ENCODE data around the gene CARMIL1. TPM values are rescaled to one million over a fixed set of nuclear protein-coding genes. Genes with fewer than 3 reads are reported as not detected.

Gene CARMIL1
- total and polyA plus RNA-seq, 4 donors, result 22.3 to 33.9 (median 31.6) TPM

- Histone ChIP-seq H3K4me1 (ENCODE audit: control insufficient read depth in 1 of 2, insufficient read depth in 2 of 2, low read length in 2 of 2) (peaks cover 8 to 17% of the 10 kb centered on the region in 2 donors), H3K27ac (ENCODE audit: low read depth in 1 of 2, low read length in 2 of 2) (peak overlapping the region in 1 of 2 donors; percentile 23), H3K36me3 (ENCODE audit: control insufficient read depth in 1 of 2, insufficient read depth in 2 of 2, low read length in 1 of 2) (no peaks in the 10 kb centered on the region), H3K4me3 (ENCODE audit: low read length in 2 of 2) (no peak overlapping the region), H3K27me3 (ENCODE audit: control insufficient read depth in 1 of 2, insufficient read depth in 2 of 2, low read length in 1 of 2) (no peaks in the 10 kb centered on the region), H3K9me3 (ENCODE audit: control insufficient read depth, low read length) (no peaks in the 10 kb centered on the region)
- intact Hi-C loops (cut with DNase I), result no loop called here
- DNase-seq, result no peak
- no peak for ATAC-seq (ENCODE audit: low FRiP score)
Measured at GRCh38 chr6:25350573-25350972, 71.4 kb downstream of the CARMIL1 start.

- intact Hi-C loops (cut with DNase I), result no loop called here
- no peak for ATAC-seq (ENCODE audit: low FRiP score)
- 86 to 89% methylated on average over 6 of the region's 6 CpGs for WGBS, 2 donors
Measured at GRCh38 chr6:25351485-25351884, 72.3 kb downstream of the CARMIL1 start.

GRCh38 chr6:25352285-25352684, 73.1 kb downstream of the CARMIL1 start:
- intact Hi-C loops (cut with DNase I), result no loop called here
- ATAC-seq (ENCODE audit: low FRiP score) (no peak), DNase-seq (no peak)
- Histone ChIP-seq H3K36me3 (ENCODE audit: control insufficient read depth in 1 of 2, insufficient read depth in 2 of 2, low read length in 1 of 2) (peaks cover 0 to 2% of the 10 kb centered on the region in 2 donors), H3K9me3 (ENCODE audit: control insufficient read depth, low read length) (no peaks in the 10 kb centered on the region), H3K4me3 (ENCODE audit: low read length in 2 of 2) (no peak overlapping the region), H3K27ac (ENCODE audit: low read depth in 1 of 2, low read length in 2 of 2) (no peak overlapping the region), H3K27me3 (ENCODE audit: control insufficient read depth in 1 of 2, insufficient read depth in 2 of 2, low read length in 1 of 2) (no peaks in the 10 kb centered on the region), H3K4me1 (ENCODE audit: control insufficient read depth in 1 of 2, insufficient read depth in 2 of 2, low read length in 2 of 2) (peaks cover 12 to 14% of the 10 kb centered on the region in 2 donors)
- 55 to 59% methylated on average over 2 of the region's 2 CpGs for WGBS, 2 donors

More at GRCh38 chr6:25351485-25351884, 72.3 kb downstream of the CARMIL1 start:
- no peak overlapping the region for H3K4me3 ChIP-seq (ENCODE audit: low read length in 2 of 2)
- no peaks in the 10 kb centered on the region for H3K9me3 ChIP-seq (ENCODE audit: control insufficient read depth, low read length)
- no peaks in the 10 kb centered on the region for H3K36me3 ChIP-seq (ENCODE audit: control insufficient read depth in 1 of 2, insufficient read depth in 2 of 2, low read length in 1 of 2)
- H3K27me3 ChIP-seq (ENCODE audit: control insufficient read depth in 1 of 2, insufficient read depth in 2 of 2, low read length in 1 of 2), result no peaks in the 10 kb centered on the region
- H3K4me1 ChIP-seq (ENCODE audit: control insufficient read depth in 1 of 2, insufficient read depth in 2 of 2, low read length in 2 of 2), result peaks cover 9 to 14% of the 10 kb centered on the region in 2 donors
- DNase-seq, result no peak
- H3K27ac ChIP-seq (ENCODE audit: low read depth in 1 of 2, low read length in 2 of 2), result no peak overlapping the region

- WGBS, 2 donors, result 34 to 40% methylated on average over 5 of the region's 5 CpGs
- Histone ChIP-seq H3K27ac (ENCODE audit: low read depth in 1 of 2, low read length in 2 of 2) (peak overlapping the region; percentile 43 to 76), H3K4me3 (ENCODE audit: low read length in 2 of 2) (no peak overlapping the region), H3K27me3 (ENCODE audit: control insufficient read depth in 1 of 2, insufficient read depth in 2 of 2, low read length in 1 of 2) (no peaks in the 10 kb centered on the region), H3K4me1 (ENCODE audit: control insufficient read depth in 1 of 2, insufficient read depth in 2 of 2, low read length in 2 of 2) (peaks cover 12 to 14% of the 10 kb centered on the region in 2 donors), H3K9me3 (ENCODE audit: control insufficient read depth, low read length) (no peaks in the 10 kb centered on the region), H3K36me3 (ENCODE audit: control insufficient read depth in 1 of 2, insufficient read depth in 2 of 2, low read length in 1 of 2) (peaks cover 0 to 2% of the 10 kb centered on the region in 2 donors)
- intact Hi-C loops (cut with DNase I), result no loop called here
- DNase-seq (no peak), ATAC-seq (ENCODE audit: low FRiP score) (peak; percentile 58)
Measured at GRCh38 chr6:25354078-25354932, 75.1 kb downstream of the CARMIL1 start.

- Histone ChIP-seq H3K27me3 (ENCODE audit: control insufficient read depth in 1 of 2, insufficient read depth in 2 of 2, low read length in 1 of 2) (no peaks in the 10 kb centered on the region), H3K9me3 (ENCODE audit: control insufficient read depth, low read length) (no peaks in the 10 kb centered on the region), H3K4me3 (ENCODE audit: low read length in 2 of 2) (no peak overlapping the region), H3K36me3 (ENCODE audit: control insufficient read depth in 1 of 2, insufficient read depth in 2 of 2, low read length in 1 of 2) (peaks cover 0 to 2% of the 10 kb centered on the region in 2 donors), H3K4me1 (ENCODE audit: control insufficient read depth in 1 of 2, insufficient read depth in 2 of 2, low read length in 2 of 2) (peaks cover 3 to 15% of the 10 kb centered on the region in 2 donors), H3K27ac (ENCODE audit: low read depth in 1 of 2, low read length in 2 of 2) (peak overlapping the region; percentile 78 to 93)
- intact Hi-C loops (cut with DNase I), result loop anchor here (5.0 kb wide), 2 partner anchors 47 to 62 kb away; no protein-coding TSS in a partner anchor
- 8 to 11% methylated on average over 6 of the region's 6 CpGs for WGBS, 2 donors
- ATAC-seq (ENCODE audit: low FRiP score) (peak; percentile 78), DNase-seq (peak; percentile 63 to 79)
Measured at GRCh38 chr6:25359191-25359861, 80.2 kb downstream of the CARMIL1 start.

- H3K36me3 ChIP-seq (ENCODE audit: control insufficient read depth in 1 of 2, insufficient read depth in 2 of 2, low read length in 1 of 2), result peaks cover 0 to 2% of the 10 kb centered on the region in 2 donors
- no peak for ATAC-seq (ENCODE audit: low FRiP score)
- no peaks in the 10 kb centered on the region for H3K9me3 ChIP-seq (ENCODE audit: control insufficient read depth, low read length)
- intact Hi-C loops (cut with DNase I), result loop anchor here (5.0 kb wide), 3 partner anchors 48 to 83 kb away; partner anchors contain the start of gene CARMIL1 (in 2 of the 2)
- 6 to 7% methylated on average over 2 of the region's 2 CpGs for WGBS, 2 donors
- H3K27me3 ChIP-seq (ENCODE audit: control insufficient read depth in 1 of 2, insufficient read depth in 2 of 2, low read length in 1 of 2), result no peaks in the 10 kb centered on the region
- no peak overlapping the region for H3K4me3 ChIP-seq (ENCODE audit: low read length in 2 of 2)
- peak overlapping the region; percentile 43 to 57 for H3K27ac ChIP-seq (ENCODE audit: low read depth in 1 of 2, low read length in 2 of 2)
- DNase-seq, result no peak
- peaks cover 5 to 15% of the 10 kb centered on the region in 2 donors for H3K4me1 ChIP-seq (ENCODE audit: control insufficient read depth in 1 of 2, insufficient read depth in 2 of 2, low read length in 2 of 2)
Measured at GRCh38 chr6:25359891-25360290, 80.7 kb downstream of the CARMIL1 start.

- Histone ChIP-seq H3K36me3 (ENCODE audit: control insufficient read depth in 1 of 2, insufficient read depth in 2 of 2, low read length in 1 of 2) (peaks cover 0 to 2% of the 10 kb centered on the region in 2 donors), H3K9me3 (ENCODE audit: control insufficient read depth, low read length) (no peaks in the 10 kb centered on the region), H3K27me3 (ENCODE audit: control insufficient read depth in 1 of 2, insufficient read depth in 2 of 2, low read length in 1 of 2) (no peaks in the 10 kb centered on the region), H3K4me3 (ENCODE audit: low read length in 2 of 2) (no peak overlapping the region), H3K4me1 (ENCODE audit: control insufficient read depth in 1 of 2, insufficient read depth in 2 of 2, low read length in 2 of 2) (peaks cover 5 to 15% of the 10 kb centered on the region in 2 donors), H3K27ac (ENCODE audit: low read depth in 1 of 2, low read length in 2 of 2) (peak overlapping the region; percentile 57 to 76)
- intact Hi-C loops (cut with DNase I), result loop anchor here (5.0 kb wide), 1 partner anchor 83 kb away; the partner anchor contains the start of gene CARMIL1 (in 2 of the 2)
- WGBS, 2 donors, result 0 to 4% methylated on average over 1 of the region's 1 CpG
- DNase-seq, result no peak
- ATAC-seq (ENCODE audit: low FRiP score), result no peak
Measured at GRCh38 chr6:25360621-25361020, 81.4 kb downstream of the CARMIL1 start.

- ATAC-seq (ENCODE audit: low FRiP score) (no peak), DNase-seq (no peak)
- Histone ChIP-seq H3K27me3 (ENCODE audit: control insufficient read depth in 1 of 2, insufficient read depth in 2 of 2, low read length in 1 of 2) (no peaks in the 10 kb centered on the region), H3K4me1 (ENCODE audit: control insufficient read depth in 1 of 2, insufficient read depth in 2 of 2, low read length in 2 of 2) (peaks cover 10 to 14% of the 10 kb centered on the region in 2 donors), H3K9me3 (ENCODE audit: control insufficient read depth, low read length) (no peaks in the 10 kb centered on the region), H3K27ac (ENCODE audit: low read depth in 1 of 2, low read length in 2 of 2) (no peak overlapping the region), H3K36me3 (ENCODE audit: control insufficient read depth in 1 of 2, insufficient read depth in 2 of 2, low read length in 1 of 2) (no peaks in the 10 kb centered on the region), H3K4me3 (ENCODE audit: low read length in 2 of 2) (no peak overlapping the region)
- WGBS, 2 donors, result 3 to 21% methylated on average over 2 of the region's 2 CpGs
- intact Hi-C loops (cut with DNase I), result loop anchor here (5.0 kb wide), 1 partner anchor 86 kb away; the partner anchor contains the start of gene CARMIL1 (in 2 of the 2)
Measured at GRCh38 chr6:25363427-25363826, 84.3 kb downstream of the CARMIL1 start.

All from aorta (tissue), 5 donors.